ENCODE results near the gene MT3. TPM values are rescaled to one million over a fixed set of nuclear protein-coding genes. Genes with fewer than 3 reads are reported as not detected.
A peak's percentile ranks its signal among the peaks of the same experiment; 100 is the strongest.

Gene MT3
- total RNA-seq, 1 donor from 2014 or later: not detected

DNA sequence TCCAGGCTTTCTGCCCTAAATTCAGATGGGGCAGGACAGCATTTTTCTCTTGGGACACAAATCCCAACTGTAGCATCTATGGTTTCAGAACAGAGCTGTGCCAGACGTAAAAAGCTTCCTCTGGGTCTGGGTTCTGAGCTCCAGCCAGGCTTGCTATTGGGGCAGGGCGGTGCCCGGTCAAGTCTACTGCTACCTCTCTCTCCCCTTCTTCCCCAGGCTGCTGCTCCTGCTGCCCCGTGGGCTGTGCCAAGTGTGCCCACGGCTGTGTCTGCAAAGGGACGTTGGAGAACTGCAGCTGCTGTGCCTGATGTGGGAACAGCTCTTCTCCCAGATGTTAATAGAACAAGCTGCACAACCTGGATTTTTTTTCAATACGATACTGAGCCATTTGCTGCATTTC, 44.2 kb downstream of the MT3 start:
- DNase-seq (ENCODE audit: low read depth, low spot score): no peak
- TF ChIP-seq, protein P1, sequence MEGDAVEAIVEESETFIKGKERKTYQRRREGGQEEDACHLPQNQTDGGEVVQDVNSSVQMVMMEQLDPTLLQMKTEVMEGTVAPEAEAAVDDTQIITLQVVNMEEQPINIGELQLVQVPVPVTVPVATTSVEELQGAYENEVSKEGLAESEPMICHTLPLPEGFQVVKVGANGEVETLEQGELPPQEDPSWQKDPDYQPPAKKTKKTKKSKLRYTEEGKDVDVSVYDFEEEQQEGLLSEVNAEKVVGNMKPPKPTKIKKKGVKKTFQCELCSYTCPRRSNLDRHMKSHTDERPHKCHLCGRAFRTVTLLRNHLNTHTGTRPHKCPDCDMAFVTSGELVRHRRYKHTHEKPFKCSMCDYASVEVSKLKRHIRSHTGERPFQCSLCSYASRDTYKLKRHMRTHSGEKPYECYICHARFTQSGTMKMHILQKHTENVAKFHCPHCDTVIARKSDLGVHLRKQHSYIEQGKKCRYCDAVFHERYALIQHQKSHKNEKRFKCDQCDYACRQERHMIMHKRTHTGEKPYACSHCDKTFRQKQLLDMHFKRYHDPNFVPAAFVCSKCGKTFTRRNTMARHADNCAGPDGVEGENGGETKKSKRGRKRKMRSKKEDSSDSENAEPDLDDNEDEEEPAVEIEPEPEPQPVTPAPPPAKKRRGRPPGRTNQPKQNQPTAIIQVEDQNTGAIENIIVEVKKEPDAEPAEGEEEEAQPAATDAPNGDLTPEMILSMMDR (conservative IDR thresholded peaks at IDR 0.05): no peak
- H3K27ac Mint-ChIP-seq (ENCODE audit: unreplicated experiment): no peak overlapping the region
- peaks cover 99% of the 10 kb centered on the region for H3K27me3 Mint-ChIP-seq (ENCODE audit: low read depth)
- no peak overlapping the region for H3K4me3 Mint-ChIP-seq
- no peaks in the 10 kb centered on the region for H3K9me3 Mint-ChIP-seq
- no peaks in the 10 kb centered on the region for H3K36me3 Mint-ChIP-seq (ENCODE audit: low read depth)
- peaks cover 10% of the 10 kb centered on the region for H3K4me1 Mint-ChIP-seq

DNA sequence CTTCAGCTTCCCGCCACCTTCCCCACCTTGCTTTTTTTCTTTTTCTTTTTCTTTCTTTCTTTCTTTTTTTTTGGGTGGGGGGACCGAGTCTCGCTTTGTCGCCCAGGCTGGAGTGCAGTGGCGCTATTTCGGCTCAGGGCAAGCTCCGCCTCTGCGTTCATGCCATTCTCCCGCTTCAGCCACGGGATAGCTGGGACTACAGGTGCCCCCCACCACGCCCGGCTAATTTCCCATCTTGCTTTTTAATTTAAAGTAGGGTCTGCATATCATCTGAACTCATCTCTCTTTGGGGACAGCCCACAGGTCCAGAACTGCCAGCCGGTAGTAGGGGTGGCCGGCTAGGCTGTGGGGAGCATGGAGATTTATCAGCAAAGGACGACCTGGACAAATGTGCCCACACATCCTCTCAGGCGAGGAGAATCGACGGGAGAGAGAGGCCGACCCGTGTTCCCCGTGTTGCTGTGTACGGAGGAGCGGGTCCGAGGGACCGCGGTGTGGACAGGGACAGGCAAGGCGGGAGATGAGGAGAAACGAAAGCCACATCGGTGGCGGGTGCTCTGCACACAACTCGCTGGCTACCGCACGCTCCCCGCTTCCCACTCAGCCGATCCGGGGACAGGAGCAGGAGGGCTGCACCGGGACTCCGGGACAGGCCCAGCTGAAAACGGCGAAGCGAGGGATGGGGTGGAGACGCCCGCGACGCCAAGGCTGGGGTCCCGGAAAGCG, 45.5 kb downstream of the MT3 start:
- TF ChIP-seq, protein P1 (conservative IDR thresholded peaks at IDR 0.05): no peak
- Mint-ChIP-seq H3K36me3 (ENCODE audit: low read depth) (no peaks in the 10 kb centered on the region), H3K4me3 (no peak overlapping the region), H3K4me1 (peaks cover 10% of the 10 kb centered on the region), H3K27me3 (ENCODE audit: low read depth) (peaks cover 99% of the 10 kb centered on the region), H3K9me3 (no peaks in the 10 kb centered on the region), H3K27ac (ENCODE audit: unreplicated experiment) (no peak overlapping the region)
- no peak for DNase-seq (ENCODE audit: low read depth, low spot score)

DNA sequence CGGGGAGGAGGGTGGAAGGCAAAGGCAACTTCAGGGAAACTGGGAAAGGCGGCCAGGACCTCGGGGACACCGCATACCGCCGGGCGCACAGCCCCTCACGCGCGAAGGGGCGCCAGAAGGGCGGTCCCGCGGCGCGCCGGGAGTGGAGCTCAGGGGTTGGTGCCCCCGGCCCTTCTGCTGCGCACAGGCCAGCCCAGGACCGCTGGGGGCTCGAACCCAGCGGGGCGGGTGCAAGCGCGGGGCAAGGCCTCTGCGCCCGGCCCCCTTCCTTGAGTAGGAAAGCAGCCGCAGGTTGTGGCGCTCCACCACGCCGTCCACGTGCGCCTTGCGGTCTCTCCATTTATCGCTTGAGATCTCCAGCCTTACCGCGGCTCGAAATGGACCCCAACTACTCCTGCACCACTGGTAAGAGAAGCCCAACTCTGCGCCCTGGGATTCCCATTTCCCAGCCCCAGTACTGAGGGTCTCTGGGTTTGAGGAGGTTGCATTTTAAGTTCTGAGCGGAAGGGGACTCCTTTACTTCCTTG, 46.2 kb downstream of the MT3 start:
- H3K4me1 Mint-ChIP-seq: peaks cover 10% of the 10 kb centered on the region
- H3K27ac Mint-ChIP-seq (ENCODE audit: unreplicated experiment): no peak overlapping the region
- H3K36me3 Mint-ChIP-seq (ENCODE audit: low read depth): no peaks in the 10 kb centered on the region
- H3K9me3 Mint-ChIP-seq: no peaks in the 10 kb centered on the region
- DNase-seq (ENCODE audit: low read depth, low spot score): no peak
- TF ChIP-seq, protein P1 (conservative IDR thresholded peaks at IDR 0.05): no peak
- H3K4me3 Mint-ChIP-seq: no peak overlapping the region
- H3K27me3 Mint-ChIP-seq (ENCODE audit: low read depth): peaks cover 99% of the 10 kb centered on the region

DNA sequence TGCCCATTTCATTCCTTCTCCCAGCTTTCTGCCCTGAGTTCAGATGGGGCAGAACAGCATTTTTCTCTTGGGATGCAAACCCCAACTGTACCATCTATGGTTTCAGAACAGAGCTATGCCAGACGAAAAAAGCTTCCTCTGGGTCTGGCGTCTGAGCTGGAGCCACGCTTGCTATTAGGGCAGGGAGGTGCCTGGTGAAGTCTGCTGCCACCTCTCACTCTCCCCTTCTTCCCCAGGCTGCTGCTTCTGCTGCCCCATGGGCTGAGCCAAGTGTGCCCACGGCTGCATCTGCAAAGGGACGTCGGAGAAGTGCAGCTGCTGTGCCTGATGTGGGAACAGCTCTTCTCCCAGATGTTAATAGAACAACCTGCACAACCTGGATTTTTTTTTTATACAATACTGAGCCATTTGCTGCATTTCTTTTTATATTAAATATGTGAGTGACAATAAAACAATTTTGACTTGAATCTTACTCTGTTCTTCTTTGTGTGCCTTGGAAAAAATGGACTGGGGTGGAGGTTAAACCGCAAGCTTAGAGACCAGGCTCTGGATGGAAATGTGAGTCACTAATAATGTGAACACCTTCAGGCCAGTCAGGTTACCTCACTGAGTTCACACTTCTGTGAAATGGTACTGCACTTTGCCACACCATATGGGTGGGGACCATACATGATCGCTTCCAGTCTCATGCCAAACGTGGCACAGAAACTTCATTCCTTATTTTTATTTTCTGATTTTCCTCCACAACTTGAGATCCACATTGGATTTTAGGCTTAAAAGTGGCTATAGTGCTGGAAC, 47.5 kb downstream of the MT3 start:
- Mint-ChIP-seq H3K9me3 (no peaks in the 10 kb centered on the region), H3K27ac (ENCODE audit: unreplicated experiment) (no peak overlapping the region), H3K36me3 (ENCODE audit: low read depth) (no peaks in the 10 kb centered on the region), H3K4me1 (peaks cover 10% of the 10 kb centered on the region), H3K4me3 (no peak overlapping the region), H3K27me3 (ENCODE audit: low read depth) (peaks cover 99% of the 10 kb centered on the region)
- DNase-seq (ENCODE audit: low read depth, low spot score): no peak
- TF ChIP-seq, protein P1 (conservative IDR thresholded peaks at IDR 0.05): no peak

DNA sequence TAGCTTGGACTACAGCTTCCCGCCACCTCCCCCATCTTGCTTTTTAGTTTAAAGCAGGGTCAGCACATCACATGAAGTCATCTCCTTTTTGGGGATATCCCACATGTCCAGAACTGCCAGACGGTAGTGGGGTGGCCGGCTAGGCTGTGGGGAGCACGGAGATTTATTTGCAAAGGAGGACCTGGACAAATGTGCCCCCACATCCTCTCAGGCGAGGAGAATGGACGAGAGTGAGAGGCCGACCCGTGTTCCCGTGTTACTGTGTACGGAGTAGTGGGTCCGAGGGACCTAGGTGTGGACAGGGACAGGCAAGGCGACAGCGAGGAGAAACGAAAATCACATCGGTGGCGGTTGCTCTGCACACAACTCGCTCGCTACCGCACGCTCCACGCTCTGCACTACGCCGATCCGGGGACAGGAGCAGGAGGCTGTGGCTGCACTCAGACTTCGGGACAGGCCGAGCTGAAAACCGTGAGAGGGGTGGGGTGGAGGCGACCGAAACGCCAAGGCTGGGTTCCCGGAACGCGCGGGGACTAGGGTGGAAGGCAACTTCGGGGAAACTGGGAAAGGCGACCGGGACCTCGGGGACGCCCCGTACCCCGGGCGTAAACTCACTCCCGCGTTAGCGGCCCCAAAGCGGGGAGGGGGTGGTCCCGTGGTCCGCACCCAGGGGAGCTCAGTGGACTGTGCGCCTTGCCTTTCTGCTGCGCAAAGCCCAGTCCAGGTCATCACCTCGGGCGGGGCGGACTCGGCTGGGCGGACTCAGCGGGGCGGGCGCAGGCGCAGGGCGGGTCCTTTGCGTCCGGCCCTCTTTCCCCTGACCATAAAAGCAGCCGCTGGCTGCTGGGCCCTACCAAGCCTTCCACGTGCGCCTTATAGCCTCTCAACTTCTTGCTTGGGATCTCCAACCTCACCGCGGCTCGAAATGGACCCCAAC, 48.8 kb downstream of the MT3 start, which contains the start of gene MT1A:
Gene MT1A, plus strand, starts transcription at position 853 of the 937 bp plus-strand sequence. Its CDS starts 73 bp downstream, at position 926.
- peaks cover 6% of the 10 kb centered on the region for H3K4me1 Mint-ChIP-seq
- TF ChIP-seq, protein P1 (conservative IDR thresholded peaks at IDR 0.05): no peak
- DNase-seq (ENCODE audit: low read depth, low spot score): no peak
- H3K27me3 Mint-ChIP-seq (ENCODE audit: low read depth): peaks cover 99% of the 10 kb centered on the region
- no peak within 1 kb of the TSS for H3K27ac Mint-ChIP-seq (ENCODE audit: unreplicated experiment)
- H3K36me3 Mint-ChIP-seq (ENCODE audit: low read depth): no peaks in the 10 kb centered on the region
- H3K9me3 Mint-ChIP-seq: no peaks in the 10 kb centered on the region
- peak within 1 kb of the TSS; percentile 68 for H3K4me3 Mint-ChIP-seq
